HG03095 (cell line): ENCODE results near the gene PLEKHH1.

Source experiments
- ATAC-seq: cut with Tn5 transposase; IDR thresholded peaks from one replicate; pipeline ENCODE4 v1.9.1; 2021; ENCODE audit warnings: moderate library complexity; ENCODE audit not compliant: unreplicated experiment

The PLEKHH1 gene

GRCh38 chr14:67532998-67533753 is at the start of gene PLEKHH1:
TSS of gene PLEKHH1 (plus strand) at chr14:67533290. CDS start at chr14:67541868, 8,578 bp downstream.
- no peak for ATAC-seq

- ATAC-seq = no peak
Observed at GRCh38 chr14:67483579-67484285, 49.4 kb upstream of the PLEKHH1 start.

- no peak for ATAC-seq
Observed at GRCh38 chr14:67485501-67486095, 47.5 kb upstream of the PLEKHH1 start.

GRCh38 chr14:67486890-67487289 is 46.2 kb upstream of the PLEKHH1 start:
- no peak for ATAC-seq

GRCh38 chr14:67487332-67487731 is 45.8 kb upstream of the PLEKHH1 start:
- no peak for ATAC-seq

- ATAC-seq = peak; percentile 86
Observed at GRCh38 chr14:67487937-67488893, 44.9 kb upstream of the PLEKHH1 start, which contains the start of gene TMEM229B. TSS of gene TMEM229B (minus strand) at chr14:67488721. CDS start at chr14:67473923, 14,798 bp downstream.

GRCh38 chr14:67490196-67490595 is 42.9 kb upstream of the PLEKHH1 start:
- ATAC-seq = no peak

GRCh38 chr14:67491285-67491684 is 41.8 kb upstream of the PLEKHH1 start:
- ATAC-seq = no peak

- no peak for ATAC-seq
Observed at GRCh38 chr14:67491741-67492507, 41.2 kb upstream of the PLEKHH1 start.

GRCh38 chr14:67492538-67492937 is 40.6 kb upstream of the PLEKHH1 start:
- no peak for ATAC-seq

- ATAC-seq = no peak
Observed at GRCh38 chr14:67493092-67493717, 39.9 kb upstream of the PLEKHH1 start.

- no peak for ATAC-seq
Observed at GRCh38 chr14:67495827-67496226, 37.3 kb upstream of the PLEKHH1 start.

- no peak for ATAC-seq
Observed at GRCh38 chr14:67497216-67497615, 35.9 kb upstream of the PLEKHH1 start.

- no peak for ATAC-seq
Observed at GRCh38 chr14:67497716-67498115, 35.4 kb upstream of the PLEKHH1 start.

GRCh38 chr14:67500981-67501380 is 32.1 kb upstream of the PLEKHH1 start:
- no peak for ATAC-seq

- ATAC-seq = no peak
Observed at GRCh38 chr14:67501670-67502069, 31.4 kb upstream of the PLEKHH1 start.

- no peak for ATAC-seq
Observed at GRCh38 chr14:67502867-67503266, 30.2 kb upstream of the PLEKHH1 start.

- no peak for ATAC-seq
Observed at GRCh38 chr14:67503331-67503730, 29.8 kb upstream of the PLEKHH1 start.

GRCh38 chr14:67505254-67505653 is 27.8 kb upstream of the PLEKHH1 start:
- ATAC-seq = no peak
